ENCODE measurements around the gene SMIM27.

- TF ChIP-seq, protein P1, sequence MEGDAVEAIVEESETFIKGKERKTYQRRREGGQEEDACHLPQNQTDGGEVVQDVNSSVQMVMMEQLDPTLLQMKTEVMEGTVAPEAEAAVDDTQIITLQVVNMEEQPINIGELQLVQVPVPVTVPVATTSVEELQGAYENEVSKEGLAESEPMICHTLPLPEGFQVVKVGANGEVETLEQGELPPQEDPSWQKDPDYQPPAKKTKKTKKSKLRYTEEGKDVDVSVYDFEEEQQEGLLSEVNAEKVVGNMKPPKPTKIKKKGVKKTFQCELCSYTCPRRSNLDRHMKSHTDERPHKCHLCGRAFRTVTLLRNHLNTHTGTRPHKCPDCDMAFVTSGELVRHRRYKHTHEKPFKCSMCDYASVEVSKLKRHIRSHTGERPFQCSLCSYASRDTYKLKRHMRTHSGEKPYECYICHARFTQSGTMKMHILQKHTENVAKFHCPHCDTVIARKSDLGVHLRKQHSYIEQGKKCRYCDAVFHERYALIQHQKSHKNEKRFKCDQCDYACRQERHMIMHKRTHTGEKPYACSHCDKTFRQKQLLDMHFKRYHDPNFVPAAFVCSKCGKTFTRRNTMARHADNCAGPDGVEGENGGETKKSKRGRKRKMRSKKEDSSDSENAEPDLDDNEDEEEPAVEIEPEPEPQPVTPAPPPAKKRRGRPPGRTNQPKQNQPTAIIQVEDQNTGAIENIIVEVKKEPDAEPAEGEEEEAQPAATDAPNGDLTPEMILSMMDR (IDR thresholded peaks at IDR 0.05) = no peak
- TF ChIP-seq EP300 (IDR thresholded peaks at IDR 0.05) = no peak
- TF ChIP-seq POLR2A (IDR thresholded peaks at IDR 0.05) = no peak
These were observed 6.2 kb upstream of the SMIM27 start for GRCh38 chr9:32545884-32546283.
